ENCODE data around the gene ALDH9A1. TPM values are rescaled to one million over a fixed set of nuclear protein-coding genes. Genes with fewer than 3 reads are reported as not detected.

Gene ALDH9A1
- total RNA-seq, 4 donors from 2014 or later: 42.6 to 73.1 (median 66.1) TPM

- Histone ChIP-seq H3K27ac (replicated peaks in 1 of 4) (no peak overlapping the region), H3K27me3 (no peaks in the 10 kb centered on the region), H3K4me1 (peaks cover 0 to 9% (median 3%) of the 10 kb centered on the region in 4 donors), H3K36me3 (peaks cover 10 to 78% (median 67%) of the 10 kb centered on the region in 4 donors), H3K4me3 (no peak overlapping the region), H3K9me3 (no peaks in the 10 kb centered on the region)
- no peak for DNase-seq (ENCODE audit: extremely low spot score)
- TF ChIP-seq EP300 (IDR thresholded peaks at IDR 0.05) (no peak), POLR2A (IDR thresholded peaks at IDR 0.05; ENCODE audit: low read depth) (no peak), POLR2AphosphoS5 (IDR thresholded peaks at IDR 0.05) (no peak), CTCF (IDR thresholded peaks at IDR 0.05) (no peak)
- intact Hi-C loops (cut with DNase I): no loop called here
- 98% methylated on average over 2 of the region's 2 CpGs for WGBS
These were observed 18.1 kb downstream of the ALDH9A1 start for GRCh38 chr1:165680303-165680702.

GRCh38 chr1:165679282-165680036 is 18.9 kb downstream of the ALDH9A1 start:
- H3K27me3 ChIP-seq: no peaks in the 10 kb centered on the region
- TF ChIP-seq POLR2A (IDR thresholded peaks at IDR 0.05; ENCODE audit: low read depth): no peak
- TF ChIP-seq EP300 (IDR thresholded peaks at IDR 0.05): no peak
- TF ChIP-seq CTCF (IDR thresholded peaks at IDR 0.05): no peak
- no peak overlapping the region for H3K27ac ChIP-seq (replicated peaks in 1 of 4)
- no peak overlapping the region for H3K4me3 ChIP-seq
- peaks cover 0 to 7% (median 3%) of the 10 kb centered on the region in 4 donors for H3K4me1 ChIP-seq
- no peak for DNase-seq (ENCODE audit: extremely low spot score)
- intact Hi-C loops (cut with DNase I): no loop called here
- H3K36me3 ChIP-seq: peaks cover 10 to 82% (median 67%) of the 10 kb centered on the region in 4 donors
- H3K9me3 ChIP-seq: no peaks in the 10 kb centered on the region
- 100% methylated on average over 1 of the region's 1 CpG for WGBS

GRCh38 chr1:165678509-165678908 is 19.9 kb downstream of the ALDH9A1 start:
- TF ChIP-seq EP300 (IDR thresholded peaks at IDR 0.05) (no peak), POLR2AphosphoS5 (IDR thresholded peaks at IDR 0.05) (no peak), POLR2A (IDR thresholded peaks at IDR 0.05; ENCODE audit: low read depth) (no peak), CTCF (IDR thresholded peaks at IDR 0.05) (no peak)
- peaks cover 10 to 82% (median 67%) of the 10 kb centered on the region in 4 donors for H3K36me3 ChIP-seq
- H3K4me1 ChIP-seq: no peaks in the 10 kb centered on the region
- WGBS: 48% methylated on average over 2 of the region's 2 CpGs
- no peak for DNase-seq (ENCODE audit: extremely low spot score)
- no peak overlapping the region for H3K4me3 ChIP-seq
- intact Hi-C loops (cut with DNase I): no loop called here
- no peak overlapping the region for H3K27ac ChIP-seq (replicated peaks in 1 of 4)
- H3K27me3 ChIP-seq: no peaks in the 10 kb centered on the region
- no peaks in the 10 kb centered on the region for H3K9me3 ChIP-seq

GRCh38 chr1:165675794-165676193 is 22.6 kb downstream of the ALDH9A1 start:
- Histone ChIP-seq H3K9me3 (no peaks in the 10 kb centered on the region), H3K36me3 (peaks cover 6 to 82% (median 56%) of the 10 kb centered on the region in 4 donors), H3K27me3 (no peaks in the 10 kb centered on the region), H3K4me1 (no peaks in the 10 kb centered on the region), H3K27ac (replicated peaks in 1 of 4) (no peak overlapping the region), H3K4me3 (no peak overlapping the region)
- WGBS: 90% methylated on average over 1 of the region's 1 CpG
- no peak for TF ChIP-seq POLR2AphosphoS5 (IDR thresholded peaks at IDR 0.05)
- TF ChIP-seq POLR2A (IDR thresholded peaks at IDR 0.05; ENCODE audit: low read depth): no peak
- TF ChIP-seq CTCF (IDR thresholded peaks at IDR 0.05): no peak
- no peak for TF ChIP-seq EP300 (IDR thresholded peaks at IDR 0.05)
- intact Hi-C loops (cut with DNase I): no loop called here
- DNase-seq (ENCODE audit: extremely low spot score): no peak

Measured in esophagus muscularis mucosa (tissue), 4 donors.